GM23338 (cell line): ENCODE results near the gene ARHGEF37. TPM values are rescaled to one million over a fixed set of nuclear protein-coding genes. Genes with fewer than 3 reads are reported as not detected.

ENCODE experiments used
- ATAC-seq: fragments of 200-7000 bp; cut with Tn5 transposase; 3 replicates; pipeline ENCODE4 v1.9.1; 2020
- DNase-seq: peaks from one replicate; pipeline ENCODE4 v3.0.0-alpha.2; 2015; ENCODE audit warnings: low spot score
- H2AFZ ChIP-seq: fragments of 200-600 bp; sonication (generic); 2 replicates; pipeline ENCODE4 v1.8.0; 2016; ENCODE audit warnings: antibody characterized with exemption, mild to moderate bottlenecking, moderate library complexity
- H3F3A ChIP-seq: fragments of 200-600 bp; sonication (generic); replicated peaks from 2 replicates; pipeline ENCODE4 v1.8.0; 2017; ENCODE audit warnings: antibody characterized with exemption, mixed run types, low read depth
- H3K27ac ChIP-seq: fragments of 200-600 bp; sonication (generic); 2 replicates; pipeline ENCODE4 v1.6.1; 2016; ENCODE audit warnings: low read depth
- H3K27me3 ChIP-seq: fragments of 200-600 bp; sonication (generic); 2 replicates; pipeline ENCODE4 v1.8.0; 2016; ENCODE audit warnings: mild to moderate bottlenecking, mixed run types, moderate library complexity; ENCODE audit not compliant: insufficient read depth
- H3K36me3 ChIP-seq: fragments of 200-600 bp; sonication (generic); 2 replicates; pipeline ENCODE4 v1.8.0; 2016; ENCODE audit warnings: mild to moderate bottlenecking; ENCODE audit not compliant: insufficient read depth
- H3K4me1 ChIP-seq: fragments of 200-600 bp; sonication (generic); 2 replicates; pipeline ENCODE4 v1.8.0; 2016; ENCODE audit warnings: mild to moderate bottlenecking, moderate library complexity; ENCODE audit not compliant: insufficient read depth
- H3K4me2 ChIP-seq: fragments of 200-600 bp; sonication (generic); 2 replicates; pipeline ENCODE4 v1.7.1; 2017; ENCODE audit warnings: mixed run types
- H3K4me3 ChIP-seq: fragments of 200-600 bp; sonication (generic); 2 replicates; pipeline ENCODE4 v1.6.1; 2016; ENCODE audit warnings: mixed run types
- H3K79me2 ChIP-seq: fragments of 200-600 bp; sonication (generic); replicated peaks from 2 replicates; pipeline ENCODE4 v1.8.0; 2017; ENCODE audit warnings: mild to moderate bottlenecking; ENCODE audit not compliant: insufficient read depth
- H3K9me2 ChIP-seq: fragments of 200-600 bp; sonication (generic); 2 replicates; pipeline ENCODE4 v1.8.0; 2017; ENCODE audit not compliant: insufficient read depth
- H4K20me1 ChIP-seq: fragments of 200-600 bp; sonication (generic); replicated peaks from 2 replicates; pipeline ENCODE4 v1.8.0; 2017; ENCODE audit warnings: mild to moderate bottlenecking; ENCODE audit not compliant: insufficient read depth
- H3K27ac Mint-ChIP-seq: 2 replicates; pipeline ENCODE4 v1.8.0; 2020; ENCODE audit warnings: inconsistent platforms, mild to moderate bottlenecking, moderate library complexity, mixed read lengths
- H3K27me3 Mint-ChIP-seq: 3 replicates; pipeline ENCODE4 v1.8.0; 2022; ENCODE audit warnings: low read depth, mild to moderate bottlenecking, moderate library complexity, mixed read lengths, inconsistent platforms; ENCODE audit not compliant: insufficient read depth, poor library complexity
- H3K36me3 Mint-ChIP-seq: 3 replicates; pipeline ENCODE4 v1.8.0; 2021; ENCODE audit warnings: low read depth, mild to moderate bottlenecking, inconsistent platforms, moderate library complexity, mixed read lengths
- H3K4me1 Mint-ChIP-seq: 3 replicates; pipeline ENCODE4 v1.8.0; 2020; ENCODE audit warnings: mild to moderate bottlenecking, inconsistent platforms, mixed read lengths
- H3K4me3 Mint-ChIP-seq: 3 replicates; pipeline ENCODE4 v1.8.0; 2021; ENCODE audit warnings: moderate library complexity, mild to moderate bottlenecking, inconsistent platforms, mixed read lengths
- H3K9me3 Mint-ChIP-seq: 3 replicates; pipeline ENCODE4 v1.8.0; 2020; ENCODE audit warnings: moderate library complexity, mild to moderate bottlenecking, inconsistent platforms, mixed read lengths
- CREB1 ChIP-seq: fragments of 250-450 bp; sonication (Bioruptor Pico); IDR thresholded peaks from 2 replicates; pipeline ENCODE4 v1.5.0; 2020; ENCODE audit warnings: low read depth, mild to moderate bottlenecking, moderate library complexity
- CTCF ChIP-seq, 2 experiments: fragments of 200-600 bp in 1 of 2; sonication (generic) in 1 of 2; conservative IDR thresholded peaks; 2 replicates each; pipeline versions ENCODE4 v1.5.1 to v1.6.1; 2016 to 2017; ENCODE audit warnings: antibody characterized with exemption in 2 of 2, low read depth in 2 of 2, mild to moderate bottlenecking in 2 of 2, moderate library complexity in 1 of 2
- EZH2 ChIP-seq: fragments of 200-600 bp; sonication (generic); IDR thresholded peaks from one replicate; pipeline ENCODE4 v1.8.0; 2017; ENCODE audit warnings: antibody characterized with exemption, mild to moderate bottlenecking, low read depth; ENCODE audit not compliant: unreplicated experiment
- EZH2phosphoT487 ChIP-seq: fragments of 200-600 bp; sonication (generic); IDR thresholded peaks from one replicate; pipeline ENCODE4 v1.8.1; 2018; ENCODE audit warnings: antibody characterized with exemption; ENCODE audit not compliant: unreplicated experiment
- JUNB ChIP-seq: IDR thresholded peaks from one replicate; pipeline ENCODE4 v1.6.1; 2016; ENCODE audit warnings: antibody characterized with exemption; ENCODE audit not compliant: unreplicated experiment
- NANOG ChIP-seq: IDR thresholded peaks from 2 replicates; pipeline ENCODE4 v1.6.1; 2016; ENCODE audit warnings: antibody characterized with exemption, borderline replicate concordance
- POLR2AphosphoS5 ChIP-seq: IDR thresholded peaks from 2 replicates; pipeline ENCODE4 v1.6.1; 2016; ENCODE audit warnings: antibody characterized with exemption, low read depth
- STAT1 ChIP-seq: IDR thresholded peaks from one replicate; pipeline ENCODE4 v1.6.1; 2016; ENCODE audit warnings: antibody characterized with exemption; ENCODE audit not compliant: unreplicated experiment
- ZNF114 ChIP-seq: fragments of 250-450 bp; sonication (Bioruptor Pico); IDR thresholded peaks from 2 replicates; pipeline ENCODE4 v1.5.0; 2020; ENCODE audit warnings: mild to moderate bottlenecking, moderate library complexity
- ZNF331 ChIP-seq: fragments of 250-450 bp; sonication (Bioruptor Pico); IDR thresholded peaks from 2 replicates; pipeline ENCODE4 v1.5.0; 2020; ENCODE audit warnings: low read depth, mild to moderate bottlenecking, moderate library complexity
- polyA plus RNA-seq: library from polyadenylated mRNA; unstranded; fragments of >200 nt; fragmentation: Nextera tagmentation; extraction: Ambion mirVana; gene quantifications from 2 replicates; pipeline ENCODE4 v1.2.1, GENCODE V29; 2016
- total RNA-seq: library from RNA; depleted of rRNA; stranded (reverse); fragments of >200 nt; shearing (Covaris generic); gene quantifications from 2 replicates; pipeline ENCODE4 v1.2.3, GENCODE V29; 2014
- TF ChIP-seq, protein P1 (sequence below): IDR thresholded peaks from 2 replicates; pipeline ENCODE4 v1.6.1; 2016; ENCODE audit warnings: antibody characterized with exemption
- TF ChIP-seq, protein P2 (sequence below): IDR thresholded peaks from one replicate; pipeline ENCODE4 v1.6.1; 2018; ENCODE audit warnings: antibody characterized with exemption; ENCODE audit not compliant: unreplicated experiment
- TF ChIP-seq, protein P3 (sequence below): fragments of 250-450 bp; sonication (Bioruptor Pico); IDR thresholded peaks from 2 replicates; pipeline ENCODE4 v1.5.0; 2020; ENCODE audit warnings: mild to moderate bottlenecking, moderate library complexity

Gene ARHGEF37
- total and polyA plus RNA-seq, 2 experiments from 2014 or later: 0.14 to 0.79 TPM

GRCh38 chr5:149614034-149614907 is 33.0 kb downstream of the ARHGEF37 start:
- H3K4me2 ChIP-seq: no peak overlapping the region
- no peak overlapping the region for H3K4me3 ChIP-seq
- no peak overlapping the region for H3K27ac ChIP-seq
- Mint-ChIP-seq H3K4me1 (peaks cover 13% of the 10 kb centered on the region; the same call in 2 of the 3 replicates), H3K27ac (no peak overlapping the region), H3K4me3 (no peak overlapping the region), H3K9me3 (peaks cover 7% of the 10 kb centered on the region; the same call in 2 of the 3 replicates), H3K36me3 (0 out of 3 replicates have a peak, but pooled peaks cover 1% of the 10 kb centered on the region), H3K27me3 (peaks cover 3% of the 10 kb centered on the region)
- H3K79me2 ChIP-seq: no peaks in the 10 kb centered on the region
- no peaks in the 10 kb centered on the region for H3K36me3 ChIP-seq
- no peak overlapping the region for H2AFZ ChIP-seq
- TF ChIP-seq, protein P1, sequence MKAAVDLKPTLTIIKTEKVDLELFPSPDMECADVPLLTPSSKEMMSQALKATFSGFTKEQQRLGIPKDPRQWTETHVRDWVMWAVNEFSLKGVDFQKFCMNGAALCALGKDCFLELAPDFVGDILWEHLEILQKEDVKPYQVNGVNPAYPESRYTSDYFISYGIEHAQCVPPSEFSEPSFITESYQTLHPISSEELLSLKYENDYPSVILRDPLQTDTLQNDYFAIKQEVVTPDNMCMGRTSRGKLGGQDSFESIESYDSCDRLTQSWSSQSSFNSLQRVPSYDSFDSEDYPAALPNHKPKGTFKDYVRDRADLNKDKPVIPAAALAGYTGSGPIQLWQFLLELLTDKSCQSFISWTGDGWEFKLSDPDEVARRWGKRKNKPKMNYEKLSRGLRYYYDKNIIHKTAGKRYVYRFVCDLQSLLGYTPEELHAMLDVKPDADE: no peak
- TF ChIP-seq CREB1 (no peak), CTCF (conservative IDR thresholded peaks at IDR 0.05; ENCODE audit: low read depth in 2 of 2) (no peak), STAT1 (no peak), JUNB (no peak), EZH2phosphoT487 (no peak), ZNF331 (CRISPR knock-in tag) (no peak), EZH2 (no peak), NANOG (no peak), ZNF114 (CRISPR knock-in tag) (no peak), POLR2AphosphoS5 (no peak)
- TF ChIP-seq, protein P2, sequence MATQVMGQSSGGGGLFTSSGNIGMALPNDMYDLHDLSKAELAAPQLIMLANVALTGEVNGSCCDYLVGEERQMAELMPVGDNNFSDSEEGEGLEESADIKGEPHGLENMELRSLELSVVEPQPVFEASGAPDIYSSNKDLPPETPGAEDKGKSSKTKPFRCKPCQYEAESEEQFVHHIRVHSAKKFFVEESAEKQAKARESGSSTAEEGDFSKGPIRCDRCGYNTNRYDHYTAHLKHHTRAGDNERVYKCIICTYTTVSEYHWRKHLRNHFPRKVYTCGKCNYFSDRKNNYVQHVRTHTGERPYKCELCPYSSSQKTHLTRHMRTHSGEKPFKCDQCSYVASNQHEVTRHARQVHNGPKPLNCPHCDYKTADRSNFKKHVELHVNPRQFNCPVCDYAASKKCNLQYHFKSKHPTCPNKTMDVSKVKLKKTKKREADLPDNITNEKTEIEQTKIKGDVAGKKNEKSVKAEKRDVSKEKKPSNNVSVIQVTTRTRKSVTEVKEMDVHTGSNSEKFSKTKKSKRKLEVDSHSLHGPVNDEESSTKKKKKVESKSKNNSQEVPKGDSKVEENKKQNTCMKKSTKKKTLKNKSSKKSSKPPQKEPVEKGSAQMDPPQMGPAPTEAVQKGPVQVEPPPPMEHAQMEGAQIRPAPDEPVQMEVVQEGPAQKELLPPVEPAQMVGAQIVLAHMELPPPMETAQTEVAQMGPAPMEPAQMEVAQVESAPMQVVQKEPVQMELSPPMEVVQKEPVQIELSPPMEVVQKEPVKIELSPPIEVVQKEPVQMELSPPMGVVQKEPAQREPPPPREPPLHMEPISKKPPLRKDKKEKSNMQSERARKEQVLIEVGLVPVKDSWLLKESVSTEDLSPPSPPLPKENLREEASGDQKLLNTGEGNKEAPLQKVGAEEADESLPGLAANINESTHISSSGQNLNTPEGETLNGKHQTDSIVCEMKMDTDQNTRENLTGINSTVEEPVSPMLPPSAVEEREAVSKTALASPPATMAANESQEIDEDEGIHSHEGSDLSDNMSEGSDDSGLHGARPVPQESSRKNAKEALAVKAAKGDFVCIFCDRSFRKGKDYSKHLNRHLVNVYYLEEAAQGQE: no peak
- TF ChIP-seq, protein P3, sequence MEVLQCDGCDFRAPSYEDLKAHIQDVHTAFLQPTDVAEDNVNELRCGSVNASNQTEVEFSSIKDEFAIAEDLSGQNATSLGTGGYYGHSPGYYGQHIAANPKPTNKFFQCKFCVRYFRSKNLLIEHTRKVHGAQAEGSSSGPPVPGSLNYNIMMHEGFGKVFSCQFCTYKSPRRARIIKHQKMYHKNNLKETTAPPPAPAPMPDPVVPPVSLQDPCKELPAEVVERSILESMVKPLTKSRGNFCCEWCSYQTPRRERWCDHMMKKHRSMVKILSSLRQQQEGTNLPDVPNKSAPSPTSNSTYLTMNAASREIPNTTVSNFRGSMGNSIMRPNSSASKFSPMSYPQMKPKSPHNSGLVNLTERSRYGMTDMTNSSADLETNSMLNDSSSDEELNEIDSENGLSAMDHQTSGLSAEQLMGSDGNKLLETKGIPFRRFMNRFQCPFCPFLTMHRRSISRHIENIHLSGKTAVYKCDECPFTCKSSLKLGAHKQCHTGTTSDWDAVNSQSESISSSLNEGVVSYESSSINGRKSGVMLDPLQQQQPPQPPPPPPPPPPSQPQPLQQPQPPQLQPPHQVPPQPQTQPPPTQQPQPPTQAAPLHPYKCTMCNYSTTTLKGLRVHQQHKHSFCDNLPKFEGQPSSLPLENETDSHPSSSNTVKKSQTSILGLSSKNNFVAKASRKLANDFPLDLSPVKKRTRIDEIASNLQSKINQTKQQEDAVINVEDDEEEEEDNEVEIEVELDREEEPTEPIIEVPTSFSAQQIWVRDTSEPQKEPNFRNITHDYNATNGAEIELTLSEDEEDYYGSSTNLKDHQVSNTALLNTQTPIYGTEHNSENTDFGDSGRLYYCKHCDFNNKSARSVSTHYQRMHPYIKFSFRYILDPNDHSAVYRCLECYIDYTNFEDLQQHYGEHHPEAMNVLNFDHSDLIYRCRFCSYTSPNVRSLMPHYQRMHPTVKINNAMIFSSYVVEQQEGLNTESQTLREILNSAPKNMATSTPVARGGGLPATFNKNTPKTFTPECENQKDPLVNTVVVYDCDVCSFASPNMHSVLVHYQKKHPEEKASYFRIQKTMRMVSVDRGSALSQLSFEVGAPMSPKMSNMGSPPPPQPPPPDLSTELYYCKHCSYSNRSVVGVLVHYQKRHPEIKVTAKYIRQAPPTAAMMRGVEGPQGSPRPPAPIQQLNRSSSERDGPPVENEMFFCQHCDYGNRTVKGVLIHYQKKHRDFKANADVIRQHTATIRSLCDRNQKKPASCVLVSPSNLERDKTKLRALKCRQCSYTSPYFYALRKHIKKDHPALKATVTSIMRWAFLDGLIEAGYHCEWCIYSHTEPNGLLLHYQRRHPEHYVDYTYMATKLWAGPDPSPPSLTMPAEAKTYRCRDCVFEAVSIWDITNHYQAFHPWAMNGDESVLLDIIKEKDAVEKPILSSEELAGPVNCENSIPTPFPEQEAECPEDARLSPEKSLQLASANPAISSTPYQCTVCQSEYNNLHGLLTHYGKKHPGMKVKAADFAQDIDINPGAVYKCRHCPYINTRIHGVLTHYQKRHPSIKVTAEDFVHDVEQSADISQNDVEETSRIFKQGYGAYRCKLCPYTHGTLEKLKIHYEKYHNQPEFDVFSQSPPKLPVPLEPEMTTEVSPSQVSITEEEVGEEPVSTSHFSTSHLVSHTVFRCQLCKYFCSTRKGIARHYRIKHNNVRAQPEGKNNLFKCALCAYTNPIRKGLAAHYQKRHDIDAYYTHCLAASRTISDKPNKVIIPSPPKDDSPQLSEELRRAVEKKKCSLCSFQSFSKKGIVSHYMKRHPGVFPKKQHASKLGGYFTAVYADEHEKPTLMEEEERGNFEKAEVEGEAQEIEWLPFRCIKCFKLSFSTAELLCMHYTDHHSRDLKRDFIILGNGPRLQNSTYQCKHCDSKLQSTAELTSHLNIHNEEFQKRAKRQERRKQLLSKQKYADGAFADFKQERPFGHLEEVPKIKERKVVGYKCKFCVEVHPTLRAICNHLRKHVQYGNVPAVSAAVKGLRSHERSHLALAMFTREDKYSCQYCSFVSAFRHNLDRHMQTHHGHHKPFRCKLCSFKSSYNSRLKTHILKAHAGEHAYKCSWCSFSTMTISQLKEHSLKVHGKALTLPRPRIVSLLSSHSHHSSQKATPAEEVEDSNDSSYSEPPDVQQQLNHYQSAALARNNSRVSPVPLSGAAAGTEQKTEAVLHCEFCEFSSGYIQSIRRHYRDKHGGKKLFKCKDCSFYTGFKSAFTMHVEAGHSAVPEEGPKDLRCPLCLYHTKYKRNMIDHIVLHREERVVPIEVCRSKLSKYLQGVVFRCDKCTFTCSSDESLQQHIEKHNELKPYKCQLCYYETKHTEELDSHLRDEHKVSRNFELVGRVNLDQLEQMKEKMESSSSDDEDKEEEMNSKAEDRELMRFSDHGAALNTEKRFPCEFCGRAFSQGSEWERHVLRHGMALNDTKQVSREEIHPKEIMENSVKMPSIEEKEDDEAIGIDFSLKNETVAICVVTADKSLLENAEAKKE: no peak
- H3F3A ChIP-seq: no peaks in the 10 kb centered on the region
- no peaks in the 10 kb centered on the region for H4K20me1 ChIP-seq
- H3K27me3 ChIP-seq: no peaks in the 10 kb centered on the region
- ATAC-seq (no peak), DNase-seq (no peak)
- no peaks in the 10 kb centered on the region for H3K4me1 ChIP-seq
- H3K9me2 ChIP-seq: no peaks in the 10 kb centered on the region
